ENCODE results near the gene DMBX1. TPM values are rescaled to one million over a fixed set of nuclear protein-coding genes. Genes with fewer than 3 reads are reported as not detected.

Gene DMBX1
- total and polyA plus RNA-seq, 2 of the 4 experiments (the other 2 are of a cell fraction), result not detected

- Histone ChIP-seq H2AK5ac (ENCODE audit: low read depth, low read length) (no peak overlapping the region), H3K4ac (ENCODE audit: low read depth, low read length) (no peak overlapping the region), H4K8ac (ENCODE audit: low read depth in 2 of 2, low read length in 2 of 2) (no peak overlapping the region), H3K36me3 (ENCODE audit: control insufficient read depth, insufficient read depth, low read length) (no peaks in the 10 kb centered on the region), H2BK15ac (ENCODE audit: low read depth, low read length) (no peak overlapping the region), H3K56ac (ENCODE audit: extremely low read depth, insufficient read depth, low read length) (no peak overlapping the region), H3K23ac (ENCODE audit: low read depth, low read length) (no peak overlapping the region), H3K18ac (ENCODE audit: low read depth, low read length) (no peak overlapping the region), H3K9ac (ENCODE audit: low read depth, low read length) (no peak overlapping the region), H2BK20ac (ENCODE audit: low read depth, low read length) (no peak overlapping the region), H3K27me3 (ENCODE audit: control insufficient read depth, insufficient read depth, low read length) (peaks cover 81% of the 10 kb centered on the region), H3K4me3 (ENCODE audit: insufficient read depth, low read depth, low read length) (no peak overlapping the region), H3K79me1 (ENCODE audit: low read depth in 1 of 2, low read length in 2 of 2) (no peaks in the 10 kb centered on the region), H2BK5ac (ENCODE audit: low read depth, low read length, poor library complexity, severe bottlenecking) (no peak overlapping the region), H3K27ac (ENCODE audit: insufficient read depth, low read length) (no peak overlapping the region), H3K9me1 (ENCODE audit: insufficient read depth, low read length) (no peaks in the 10 kb centered on the region; the same call in 1 of the 2 replicates), H2BK120ac (ENCODE audit: low read depth, low read length) (no peak overlapping the region), H4K20me1 (ENCODE audit: insufficient read depth, low read length) (no peaks in the 10 kb centered on the region), H4K91ac (ENCODE audit: insufficient read depth, low read depth, low read length) (no peak overlapping the region), H3K4me2 (ENCODE audit: low read depth, low read length) (no peak overlapping the region), H4K5ac (ENCODE audit: low read depth, low read length) (no peak overlapping the region), H2AK9ac (replicated peaks; ENCODE audit: low read depth, low read length, poor library complexity) (no peak overlapping the region), H3K14ac (replicated peaks; ENCODE audit: low read depth, low read length) (no peak overlapping the region), H3K9me3 (ENCODE audit: control insufficient read depth, insufficient read depth, low read length) (no peaks in the 10 kb centered on the region), H2AFZ (replicated peaks; ENCODE audit: low read length, poor library complexity) (no peak overlapping the region), H3K4me1 (ENCODE audit: control insufficient read depth, insufficient read depth, low read length) (no peaks in the 10 kb centered on the region)
- ChIA-PET POLR2A (ENCODE audit: unreplicated experiment) (no interaction called here), CTCF (interaction anchor here (0.6 kb wide), 1 partner anchor 240 kb away, joined by 3 read pairs; no protein-coding TSS in a partner anchor)
- dilution Hi-C loops (cut with HindIII; ENCODE audit: low sequenced_read_pairs, unreplicated experiment), result no loop called here
- intact Hi-C loops (cut with micrococcal nuclease), result no loop called here
- DNase-seq (no peak), ATAC-seq (ENCODE audit: low read depth) (no peak)
- TF ChIP-seq MAZ (IDR thresholded peaks at IDR 0.05; ENCODE audit: borderline replicate concordance, low read depth, low read length) (no peak), RFX5 (IDR thresholded peaks at IDR 0.05; ENCODE audit: low read depth, low read length) (no peak), MAFK (IDR thresholded peaks at IDR 0.05; ENCODE audit: low read depth, low read length) (no peak), SMC3 (IDR thresholded peaks at IDR 0.05; ENCODE audit: low read depth, low read length) (no peak), CHD1 (IDR thresholded peaks at IDR 0.05; ENCODE audit: low read depth, low read length) (no peak), USF2 (IDR thresholded peaks at IDR 0.05; ENCODE audit: low read depth, low read length) (no peak), BHLHE40 (IDR thresholded peaks at IDR 0.05; ENCODE audit: low read depth, low read length) (no peak), RAD21 (IDR thresholded peaks at IDR 0.05; ENCODE audit: low read length) (no peak), FOS (IDR thresholded peaks at IDR 0.05; ENCODE audit: low read depth, low read length) (no peak), CTCF (conservative IDR thresholded peaks at IDR 0.05; ENCODE audit: low read depth, low read length) (no peak), ELK1 (IDR thresholded peaks at IDR 0.05; ENCODE audit: borderline replicate concordance, low read depth, low read length) (no peak), POLR2A (IDR thresholded peaks at IDR 0.05; ENCODE audit: low read depth, low read length) (no peak), MXI1 (IDR thresholded peaks at IDR 0.05; ENCODE audit: borderline replicate concordance, low read depth, low read length) (no peak), RCOR1 (IDR thresholded peaks at IDR 0.05; ENCODE audit: insufficient replicate concordance, low read length) (no peak), NFE2L2 (IDR thresholded peaks at IDR 0.05; ENCODE audit: low read depth, low read length) (no peak)
- in situ Hi-C loops (cut with MboI; ENCODE audit: low sequenced_read_pairs), result no loop called here
- WGBS, 2 experiments (ENCODE audit: extremely low coverage in 2 of 2, insufficient read length in 1 of 2), result 78% methylated on average over 14 of the region's 27 CpGs; no CpG with 5 or more reads in 1 of the 2 experiments
- no TSS peak for BruUV-seq (replicated peaks)
These were observed 33.7 kb upstream of the DMBX1 start for GRCh38 chr1:46455951-46456350.
